GM19463 (cell line): ENCODE data around the gene LTBP1.
"Not testable (repeated sequence)": the region's sequence is repeated elsewhere in the genome, so short reads cannot be mapped to it uniquely, and the experiment has no call there.

Experiments used
- ATAC-seq: cut with Tn5 transposase; IDR thresholded peaks from one replicate; pipeline ENCODE4 v1.9.1; 2021; ENCODE audit warnings: mild to moderate bottlenecking, moderate library complexity; ENCODE audit not compliant: unreplicated experiment

Gene LTBP1

DNA sequence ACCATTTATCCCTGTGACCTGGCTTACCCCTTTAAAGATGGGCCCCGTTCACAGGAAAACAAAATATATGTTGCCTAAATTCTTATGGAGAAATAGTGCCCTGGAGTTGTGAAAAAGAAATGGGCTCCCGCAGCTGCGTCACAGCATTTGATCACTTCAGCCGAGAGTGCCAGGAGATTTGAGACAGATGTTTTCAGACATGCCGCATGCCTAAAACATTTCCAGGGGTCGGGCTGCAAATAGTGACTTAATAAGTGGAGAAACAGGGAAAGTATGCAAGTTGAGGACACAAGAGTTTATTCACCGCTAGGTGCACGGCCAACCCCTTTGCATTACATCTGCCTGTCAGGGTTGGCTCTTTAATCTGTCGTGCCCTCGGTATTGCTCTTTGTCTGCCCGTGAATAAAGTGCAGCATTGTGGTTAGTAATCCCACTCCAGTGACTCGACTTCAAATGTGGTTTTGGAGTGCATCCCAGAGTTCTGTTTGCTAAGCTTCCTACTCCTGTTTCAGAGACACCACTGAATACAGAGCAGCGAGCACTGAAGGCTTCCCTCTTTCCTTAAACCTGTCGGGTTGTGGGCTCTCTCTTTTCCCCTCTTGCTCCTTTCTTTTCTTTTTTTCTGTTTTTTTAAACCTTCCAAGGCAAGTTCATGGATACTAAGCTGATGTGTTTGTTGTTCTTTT lies 187.5 kb downstream of the LTBP1 start:
- ATAC-seq: no peak

DNA sequence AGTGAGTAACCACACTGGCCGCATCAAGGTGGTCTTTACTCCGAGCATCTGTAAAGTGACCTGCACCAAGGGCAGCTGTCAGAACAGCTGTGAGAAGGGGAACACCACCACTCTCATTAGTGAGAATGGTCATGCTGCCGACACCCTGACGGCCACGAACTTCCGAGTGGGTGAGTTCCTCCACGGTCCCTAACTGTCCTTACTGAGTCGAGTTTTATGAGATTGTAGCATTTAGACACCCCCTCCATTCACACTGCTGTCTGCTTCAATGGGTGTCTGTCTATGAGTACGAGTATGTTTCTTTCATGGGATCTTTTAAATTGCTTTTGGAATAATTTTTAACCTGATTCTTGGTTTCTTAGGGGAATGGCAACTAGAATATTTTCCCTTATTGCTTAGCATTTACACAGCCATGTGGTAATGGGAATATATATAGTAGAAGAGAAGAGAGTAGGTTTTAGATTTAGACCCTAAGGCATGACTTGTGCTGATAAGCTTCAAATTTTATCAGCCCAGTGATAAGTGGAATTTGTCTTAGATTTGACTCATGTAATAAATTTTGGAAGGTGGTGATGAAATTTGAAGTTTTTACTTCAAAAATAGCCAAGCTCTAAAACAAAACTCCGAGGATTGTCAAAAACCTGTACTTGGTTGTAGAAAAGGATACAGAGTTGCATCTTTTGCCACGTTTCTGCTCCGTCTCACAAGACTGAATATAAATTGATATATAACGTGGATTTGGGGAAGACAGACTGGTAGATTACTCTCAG lies 188.2 kb downstream of the LTBP1 start:
- no peak for ATAC-seq

DNA sequence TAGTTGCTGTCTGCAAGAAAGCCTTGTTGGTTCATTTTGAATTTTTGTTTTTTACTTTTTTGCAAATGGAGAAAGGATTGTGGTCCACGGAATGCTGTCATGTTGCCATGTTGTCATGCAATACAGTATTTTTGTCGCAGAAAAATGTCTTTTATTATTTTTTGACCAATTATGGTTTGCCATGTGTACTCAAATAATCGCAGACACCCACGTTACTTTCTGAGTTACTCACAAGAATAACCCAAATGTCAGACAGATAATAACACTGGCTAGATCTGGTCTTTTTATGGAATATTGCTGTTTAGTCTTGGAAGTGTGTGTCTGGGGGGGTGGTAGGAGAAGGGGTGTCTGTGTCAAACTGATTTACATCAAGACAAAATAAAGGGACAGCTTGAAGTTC lies 188.9 kb downstream of the LTBP1 start:
- no peak for ATAC-seq

DNA sequence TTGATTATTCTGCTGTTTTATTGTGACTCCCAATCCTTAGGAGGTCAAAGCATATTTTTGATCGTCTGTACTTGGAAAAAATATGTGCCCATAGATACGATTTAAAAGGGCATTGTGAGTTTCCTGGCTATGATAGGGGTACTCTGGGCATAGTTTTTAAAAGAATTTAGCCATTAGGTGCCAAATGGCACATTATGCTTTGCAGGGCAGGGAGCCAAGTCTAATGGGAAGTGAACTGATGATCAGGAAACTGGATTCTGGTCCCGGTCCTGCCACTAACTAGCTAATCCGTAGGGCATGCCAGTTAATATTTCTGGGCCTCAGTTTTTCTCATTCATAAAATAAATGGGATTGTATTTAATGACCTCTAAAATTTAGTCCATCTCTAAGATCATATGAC lies 189.3 kb downstream of the LTBP1 start:
- no peak for ATAC-seq

DNA sequence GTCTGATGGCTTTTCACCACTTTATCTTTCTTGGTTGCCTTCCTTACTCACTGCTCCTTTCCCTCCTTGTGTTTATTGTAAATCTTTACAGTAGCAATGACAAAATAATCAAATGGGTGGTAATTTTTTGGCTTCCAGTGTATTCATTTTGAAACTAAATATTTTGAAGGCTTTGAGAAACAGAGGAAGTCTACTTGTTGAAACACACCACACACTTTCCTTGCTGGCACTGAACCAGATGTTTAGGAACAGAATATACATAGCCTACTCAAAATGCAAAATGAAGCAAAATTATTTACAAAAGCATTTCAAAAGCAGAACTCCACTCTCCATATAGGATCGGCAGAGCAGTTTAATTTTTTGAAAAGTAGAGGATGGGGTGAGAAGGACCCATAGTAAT lies 189.8 kb downstream of the LTBP1 start:
- no peak for ATAC-seq

DNA sequence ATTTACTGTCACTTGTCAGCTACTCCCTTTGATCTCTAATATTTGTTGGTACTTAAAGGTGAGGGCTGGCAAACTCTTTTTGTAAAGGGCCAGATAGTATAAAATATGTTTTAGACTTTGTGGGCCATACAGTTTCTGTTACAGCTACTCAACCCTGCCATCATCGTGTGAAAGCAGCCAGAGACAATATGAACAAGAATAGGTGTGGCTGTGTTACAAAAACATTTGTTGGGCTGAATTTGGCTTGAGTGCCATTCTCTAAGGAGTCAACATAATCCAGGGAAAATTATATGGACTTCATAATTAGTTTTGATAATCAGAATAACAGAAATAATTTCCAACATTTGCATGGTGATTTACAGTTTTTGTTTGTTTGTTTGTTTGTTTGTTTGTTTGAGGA lies 190.6 kb downstream of the LTBP1 start:
- no peak for ATAC-seq

DNA sequence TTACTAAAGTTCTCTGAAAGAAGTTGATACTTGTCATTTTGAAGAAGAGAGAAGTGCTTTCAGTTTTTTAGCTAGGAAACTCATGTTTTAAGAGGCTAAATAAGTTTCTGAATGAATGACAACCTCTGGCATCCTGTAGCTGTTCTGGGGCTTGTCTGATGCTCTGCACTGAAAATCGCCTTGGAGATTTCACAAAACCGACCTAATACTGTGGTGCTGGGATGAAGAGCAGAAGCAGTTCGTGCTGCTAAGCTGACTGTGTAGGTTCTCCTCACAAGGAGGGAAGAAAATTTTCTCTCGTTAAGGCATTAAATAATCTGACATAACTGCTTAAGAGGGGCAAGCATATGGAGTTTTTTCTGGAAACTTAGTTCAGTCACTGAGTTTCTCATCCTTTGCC lies 193.2 kb downstream of the LTBP1 start:
- ATAC-seq: no peak

DNA sequence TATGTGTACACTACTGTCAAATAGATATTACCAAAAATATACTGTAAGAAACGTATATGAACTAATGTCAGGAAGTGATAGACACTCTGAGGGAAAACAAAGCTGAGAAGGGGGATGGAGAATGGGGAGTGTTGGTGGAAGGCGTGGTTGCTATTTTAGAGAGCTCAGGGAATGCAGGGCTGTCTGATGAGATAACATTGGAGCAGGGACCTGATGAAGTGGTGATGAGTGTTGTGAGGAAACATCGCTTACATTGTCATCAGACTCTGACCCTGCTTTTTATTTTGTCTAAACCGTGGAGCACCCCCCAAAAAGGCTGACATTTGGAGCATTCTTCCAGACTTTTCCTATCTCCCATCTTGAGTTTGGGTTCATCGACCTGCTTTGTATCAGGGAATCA lies 194.7 kb downstream of the LTBP1 start:
- no peak for ATAC-seq

DNA sequence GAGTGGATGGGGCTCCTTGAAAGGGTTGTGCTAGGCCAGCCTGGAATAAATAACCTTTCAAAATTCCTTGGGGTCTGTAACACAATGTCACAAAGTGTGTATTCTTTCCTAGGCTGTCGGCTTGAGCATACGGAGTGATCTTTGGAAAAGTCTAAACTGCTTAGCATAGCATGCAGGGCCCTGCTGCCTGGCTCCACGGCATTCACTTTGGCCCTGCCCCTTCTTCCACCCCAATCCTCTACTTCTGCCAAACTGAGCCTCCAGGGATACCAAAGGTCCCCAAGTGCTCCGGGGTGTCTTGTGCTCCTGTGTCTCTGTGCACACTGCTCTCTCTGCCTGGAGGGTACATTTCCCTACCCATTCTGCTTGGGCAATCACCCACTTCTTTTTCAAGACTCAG lies 196.1 kb downstream of the LTBP1 start:
- ATAC-seq: no peak

DNA sequence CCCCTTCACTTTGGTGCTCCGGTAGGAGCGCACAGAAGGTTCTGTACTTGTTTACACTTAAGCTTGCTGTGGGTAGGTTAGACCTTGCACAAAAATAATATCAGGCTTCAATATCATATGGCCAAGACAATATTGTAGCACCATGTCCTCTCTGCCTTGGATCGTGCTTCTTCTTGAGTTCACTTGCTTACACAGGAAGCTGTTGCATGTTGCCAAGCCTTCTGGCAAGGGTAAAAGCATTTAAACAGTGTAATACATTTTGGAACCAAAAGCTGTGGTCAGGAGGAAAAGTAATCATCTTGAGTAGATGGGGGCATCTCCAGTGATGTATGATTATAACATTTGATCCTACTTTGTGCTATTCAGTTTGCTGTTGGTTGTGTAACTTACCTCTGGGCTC lies 197.5 kb downstream of the LTBP1 start:
- ATAC-seq: no peak

DNA sequence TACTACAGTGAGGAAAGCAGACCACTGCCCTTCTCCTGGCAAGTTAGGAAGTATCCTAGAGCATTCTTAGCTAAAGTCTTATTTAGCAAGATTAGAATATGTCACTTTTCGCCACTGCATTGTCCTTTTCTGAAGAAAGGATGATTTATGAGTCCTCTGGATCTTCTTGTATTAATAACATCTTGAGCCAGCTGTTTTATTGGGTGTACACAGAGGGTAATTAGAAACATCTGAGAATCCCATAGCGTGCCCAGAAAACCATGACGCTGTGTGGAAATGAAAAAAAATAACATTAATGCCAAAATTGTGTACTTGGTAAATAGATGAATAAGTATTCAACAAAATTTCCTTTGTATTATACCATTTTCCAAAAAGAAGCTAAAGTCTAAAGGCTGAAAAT lies 198.7 kb downstream of the LTBP1 start:
- no peak for ATAC-seq

DNA sequence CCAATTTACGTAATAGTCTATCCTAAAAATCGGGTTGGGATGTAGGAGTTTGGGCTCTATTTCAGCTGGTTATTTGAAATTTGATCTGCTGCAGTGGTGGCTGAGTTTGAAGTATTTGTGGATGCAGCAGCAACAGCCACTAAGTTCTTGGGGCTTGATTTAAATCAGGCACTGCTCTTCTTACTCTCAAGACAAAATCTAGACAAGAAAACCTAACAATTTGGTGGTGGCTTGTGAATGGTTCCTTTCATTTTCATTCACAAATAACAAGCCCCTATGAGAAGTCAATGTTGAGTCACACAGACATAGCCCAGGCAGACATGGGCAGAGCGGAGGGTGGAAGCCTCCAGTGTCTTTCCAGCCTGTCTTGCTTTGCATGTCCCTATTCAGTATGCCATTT lies 199.3 kb downstream of the LTBP1 start:
- no peak for ATAC-seq

DNA sequence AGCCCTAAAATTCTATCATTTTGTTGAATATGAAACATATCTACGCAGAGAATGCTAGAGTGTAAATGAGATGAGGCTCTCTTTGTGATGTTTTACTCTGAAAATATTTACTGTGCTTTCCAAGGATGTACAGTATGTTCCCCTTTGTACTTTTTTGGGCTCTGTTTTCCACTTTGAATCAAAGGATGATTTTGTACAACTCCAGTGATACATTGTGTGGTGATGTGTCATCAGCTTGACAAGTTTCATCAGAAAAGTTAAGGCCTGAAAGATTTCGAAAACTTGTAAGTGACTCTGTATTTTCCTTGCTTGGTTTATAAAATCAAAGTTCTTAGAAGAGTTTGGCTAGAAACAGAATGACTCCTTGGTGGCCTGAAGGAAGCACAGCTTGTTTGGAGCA lies 206.3 kb downstream of the LTBP1 start:
- no peak for ATAC-seq

DNA sequence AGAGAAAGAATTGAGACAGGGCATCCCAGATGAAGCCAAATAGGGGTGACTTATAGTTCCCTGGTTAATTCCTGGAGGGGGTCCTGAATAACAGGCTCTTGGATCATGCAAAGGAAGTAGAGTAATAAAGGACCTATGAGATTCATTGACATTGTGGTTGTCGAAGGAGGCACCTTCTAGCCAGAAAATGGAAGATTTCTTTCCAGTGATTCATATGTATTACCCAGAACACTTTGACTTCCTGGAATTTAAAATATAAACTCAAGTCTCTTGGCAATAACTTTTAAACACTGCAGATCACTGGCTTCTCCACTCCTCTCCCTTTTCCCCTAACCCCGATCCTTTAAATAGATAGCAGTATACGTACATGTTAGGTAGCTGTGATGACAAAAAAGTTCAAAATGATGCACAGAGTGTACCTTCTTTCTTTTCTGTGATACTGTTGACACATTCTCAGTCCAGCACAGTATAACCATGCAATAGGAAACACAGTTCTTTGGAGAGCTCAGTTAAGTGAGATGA lies 211.8 kb downstream of the LTBP1 start:
- ATAC-seq: no peak

DNA sequence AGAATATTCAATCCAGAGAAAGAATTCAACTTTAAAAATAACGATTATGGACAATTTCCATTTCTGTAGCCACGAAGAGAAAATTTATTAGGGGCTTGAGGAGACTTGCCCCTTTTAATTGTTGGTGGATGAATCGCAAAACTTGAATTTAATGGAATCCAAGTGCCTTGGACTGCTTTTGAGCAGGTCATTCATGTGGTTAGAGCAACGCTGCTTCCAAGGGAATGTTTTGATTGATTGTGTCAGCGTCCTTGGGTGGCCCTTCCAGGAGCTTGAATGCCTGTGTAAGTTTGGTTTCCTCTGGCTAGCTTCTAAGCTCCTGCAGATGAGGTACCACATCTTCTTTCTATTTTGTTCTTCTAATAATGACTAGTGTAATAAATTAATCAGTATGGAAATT lies 213.4 kb downstream of the LTBP1 start:
- no peak for ATAC-seq

DNA sequence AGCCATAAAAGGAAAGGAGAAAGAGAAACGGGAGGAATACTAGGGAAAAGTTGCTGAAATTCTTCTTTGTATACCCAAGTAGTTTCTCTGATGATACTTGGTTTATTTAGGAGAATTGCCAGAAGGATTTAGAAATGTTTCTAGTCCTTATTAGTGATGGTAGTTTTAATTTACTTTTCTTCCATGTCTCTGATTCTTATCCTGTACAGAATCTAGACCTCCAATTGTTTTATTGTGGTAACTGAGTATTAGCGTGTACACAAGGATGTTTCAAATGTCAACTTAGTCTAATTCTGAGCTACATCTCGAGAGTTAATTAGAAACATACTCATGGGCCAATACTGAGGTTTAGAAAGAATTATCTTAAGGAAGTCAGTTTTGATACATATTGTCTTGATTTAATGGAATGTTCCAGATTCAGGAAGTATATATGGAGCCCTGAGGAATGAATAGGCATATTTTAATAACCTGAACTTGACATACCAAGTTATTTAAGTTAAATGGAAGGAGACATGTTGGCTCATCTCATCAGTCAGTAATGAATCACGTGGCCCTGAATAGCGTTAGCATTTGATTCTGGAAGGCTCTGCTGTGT lies 219.6 kb downstream of the LTBP1 start:
- no peak for ATAC-seq

DNA sequence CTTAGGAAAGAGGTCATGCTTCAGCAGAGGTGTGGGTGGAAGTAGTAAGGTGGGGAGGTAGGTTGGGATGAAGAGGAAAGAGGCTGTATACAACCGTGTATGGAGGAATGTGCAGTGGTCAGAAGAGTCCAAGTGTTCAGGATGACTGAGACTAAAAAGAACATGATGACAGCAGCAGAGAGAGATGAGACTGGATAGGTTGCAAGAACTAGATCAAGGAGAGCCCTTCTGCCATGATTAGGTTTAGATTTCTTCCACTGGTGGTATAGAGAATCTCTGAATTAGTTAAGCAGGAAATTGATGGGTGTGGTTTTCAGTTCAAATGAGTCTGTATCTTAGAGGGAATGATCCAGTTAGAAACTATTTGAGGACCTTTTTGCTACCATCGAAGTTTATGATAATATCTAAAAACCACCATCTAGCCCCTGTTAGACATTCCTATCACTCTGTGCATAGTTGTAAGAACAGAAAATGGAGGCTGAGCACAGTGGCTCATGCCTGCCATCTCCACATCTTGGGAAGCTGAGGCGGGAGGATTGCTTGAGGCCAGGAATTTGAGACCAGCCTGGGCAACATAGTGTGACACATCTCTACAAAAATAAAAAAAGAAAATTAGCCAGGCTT lies 221.0 kb downstream of the LTBP1 start:
- no peak for ATAC-seq

DNA sequence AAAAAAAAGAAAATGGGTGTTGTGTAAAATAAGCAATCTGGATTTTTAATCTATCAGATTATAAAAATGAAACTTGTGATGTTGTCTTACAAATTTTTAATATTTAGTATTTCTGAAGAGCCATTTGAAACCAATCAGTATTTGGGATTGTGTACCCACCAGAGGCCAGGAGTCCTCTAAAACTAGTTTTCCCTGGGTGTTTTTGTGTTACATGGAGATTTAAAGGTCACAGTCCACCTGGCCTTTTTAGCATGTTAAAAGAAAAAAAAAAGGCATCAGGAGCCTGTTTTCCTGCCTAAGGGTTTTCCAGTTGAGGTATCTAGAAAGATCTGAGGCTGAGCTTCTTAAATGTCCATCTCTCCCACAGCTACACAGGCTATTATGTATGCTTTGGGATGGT lies 221.7 kb downstream of the LTBP1 start:
- ATAC-seq: no peak

DNA sequence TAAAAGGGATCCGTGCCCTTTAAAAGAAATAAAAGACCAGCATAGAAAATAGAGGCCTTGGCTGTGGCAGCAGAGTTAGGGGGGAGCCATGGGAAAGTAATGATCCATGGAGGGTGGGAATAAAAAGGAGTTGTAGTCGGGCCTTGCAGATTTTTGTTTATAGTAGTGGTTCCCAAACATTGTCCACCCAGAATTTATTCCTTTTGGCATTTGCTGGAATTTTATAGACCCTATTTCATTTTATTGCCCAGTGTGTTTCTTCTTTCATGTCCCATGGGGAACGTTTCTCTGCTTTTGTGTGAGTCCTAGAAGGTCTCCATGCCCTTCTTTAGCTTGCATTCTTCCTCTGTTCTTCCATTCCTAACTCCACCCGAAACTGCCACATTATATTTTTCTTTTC lies 222.2 kb downstream of the LTBP1 start:
- no peak for ATAC-seq

DNA sequence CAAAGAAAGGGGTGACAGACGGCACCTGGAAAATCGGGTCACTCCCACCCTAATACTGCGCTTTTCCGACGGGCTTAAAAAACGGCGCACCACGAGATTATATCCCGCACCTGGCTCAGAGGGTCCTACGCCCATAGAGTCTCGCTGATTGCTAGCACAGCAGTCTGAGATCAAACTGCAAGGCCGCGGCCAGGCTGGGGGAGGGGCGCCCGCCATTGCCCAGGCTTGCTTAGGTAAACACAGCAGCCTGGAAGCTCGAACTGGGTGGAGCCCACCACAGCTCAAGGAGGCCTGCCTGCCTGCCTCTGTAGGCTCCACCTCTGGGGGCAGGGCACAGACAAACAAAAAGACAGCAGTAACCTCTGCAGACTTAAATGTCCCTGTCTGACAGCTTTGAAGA lies 223.5 kb downstream of the LTBP1 start:
- not testable (repeated sequence) for ATAC-seq

DNA sequence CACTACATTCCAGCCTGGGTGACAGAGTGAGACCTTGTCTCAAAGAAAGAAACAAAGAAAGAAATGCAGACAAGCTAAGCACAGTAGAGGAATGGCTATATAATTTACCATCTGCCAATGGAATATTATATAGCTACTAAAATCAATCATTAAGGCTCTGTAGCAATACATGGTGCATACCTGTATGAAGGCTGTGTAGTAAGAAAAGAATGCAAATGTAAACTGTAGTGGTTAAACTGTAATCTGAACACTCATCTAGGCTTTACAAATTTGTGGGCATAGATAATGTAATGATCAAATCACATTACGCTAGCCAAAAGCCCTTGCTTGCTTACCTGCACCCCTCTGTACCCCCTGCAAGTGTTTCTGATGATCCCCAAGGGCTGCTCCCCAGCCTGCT lies 230.9 kb downstream of the LTBP1 start:
- no peak for ATAC-seq

DNA sequence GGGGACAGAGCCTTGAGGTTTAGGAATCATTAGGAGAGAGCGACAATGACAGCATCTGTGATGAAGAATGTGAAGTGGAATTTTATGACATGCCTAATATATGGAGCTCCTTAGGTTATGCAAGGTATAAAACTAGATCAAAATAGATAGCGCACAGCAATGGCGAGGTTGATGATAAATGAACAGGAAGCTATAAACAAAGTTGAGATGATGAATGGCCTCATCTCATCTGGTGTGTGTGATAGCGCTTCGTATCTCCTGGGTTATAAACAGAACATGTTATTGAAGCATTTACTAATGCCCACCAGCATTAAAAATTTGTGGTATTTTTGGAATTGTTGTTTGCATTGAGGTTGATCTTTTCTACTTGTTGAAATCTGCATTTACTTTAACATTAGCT lies 231.5 kb downstream of the LTBP1 start:
- no peak for ATAC-seq
